CD1c-positive myeloid dendritic cell (primary cell): ENCODE measurements around the gene PPP1CC.
A peak's percentile ranks its signal among the peaks of the same experiment; 100 is the strongest.
"Not testable (repeated sequence)": the region's sequence is repeated elsewhere in the genome, so short reads cannot be mapped to it uniquely, and the experiment has no call there.

Experiments used
- DNase-seq: peaks from one replicate; pipeline ENCODE4 v3.0.0-alpha.2; 2016; ENCODE audit errors: extremely low spot score

PPP1CC gene

DNA sequence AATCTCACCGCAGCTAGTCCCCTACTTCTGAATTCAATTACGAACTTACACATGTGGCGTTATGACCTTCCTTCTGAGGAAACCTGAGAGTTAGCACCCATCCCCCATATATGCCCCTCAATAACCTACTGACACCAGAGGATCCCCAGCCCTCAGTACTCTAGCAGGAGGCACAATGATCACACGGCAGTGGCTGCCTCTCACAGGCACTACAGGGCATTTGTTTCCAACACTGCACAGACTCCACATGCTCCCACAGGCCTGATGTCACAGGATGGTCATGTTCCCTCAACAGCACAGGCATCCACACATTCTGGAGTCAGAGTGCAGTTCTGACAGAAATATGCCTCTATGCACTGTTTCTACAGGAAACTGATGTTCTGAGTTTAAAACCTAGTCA, 17.4 kb downstream of the PPP1CC start:
- DNase-seq, result no peak

DNA sequence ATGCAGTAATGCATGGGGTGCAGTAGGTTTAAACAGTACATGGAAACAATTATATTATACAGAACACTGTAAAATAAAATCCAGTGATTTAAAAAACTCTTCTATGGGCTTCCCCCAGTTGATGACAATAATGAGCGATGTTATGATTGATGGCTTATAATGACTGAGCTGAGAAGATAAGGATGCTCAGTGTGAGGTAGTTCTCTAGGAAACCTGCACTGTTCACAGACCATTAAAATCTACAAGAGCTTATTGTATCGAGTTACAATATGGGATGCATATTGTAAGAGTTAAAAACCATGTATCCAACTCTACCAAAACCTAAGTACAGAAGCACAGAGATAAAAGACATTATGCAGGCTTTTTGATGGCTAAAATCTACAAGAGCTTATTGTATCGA, 19.8 kb downstream of the PPP1CC start:
- not testable (repeated sequence) for DNase-seq

DNA sequence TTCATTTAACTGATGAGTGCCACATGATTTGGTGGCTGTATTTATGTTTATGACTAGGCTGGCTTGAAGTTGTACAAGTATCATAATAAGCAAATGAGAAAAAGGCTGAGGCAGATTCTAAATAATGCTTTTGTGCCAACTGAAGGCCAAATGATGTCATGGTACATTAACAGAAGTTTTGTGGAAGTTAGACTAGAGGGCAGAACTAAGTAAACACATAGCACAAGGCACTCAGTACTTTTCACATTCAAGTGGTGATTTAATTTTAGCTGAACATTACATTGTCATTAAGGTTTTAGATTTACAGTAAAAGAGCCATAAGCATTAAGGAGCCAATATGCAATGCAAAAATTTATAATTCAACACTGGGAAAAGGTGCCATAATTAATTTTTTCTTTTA, 21.1 kb downstream of the PPP1CC start:
- no peak for DNase-seq

DNA sequence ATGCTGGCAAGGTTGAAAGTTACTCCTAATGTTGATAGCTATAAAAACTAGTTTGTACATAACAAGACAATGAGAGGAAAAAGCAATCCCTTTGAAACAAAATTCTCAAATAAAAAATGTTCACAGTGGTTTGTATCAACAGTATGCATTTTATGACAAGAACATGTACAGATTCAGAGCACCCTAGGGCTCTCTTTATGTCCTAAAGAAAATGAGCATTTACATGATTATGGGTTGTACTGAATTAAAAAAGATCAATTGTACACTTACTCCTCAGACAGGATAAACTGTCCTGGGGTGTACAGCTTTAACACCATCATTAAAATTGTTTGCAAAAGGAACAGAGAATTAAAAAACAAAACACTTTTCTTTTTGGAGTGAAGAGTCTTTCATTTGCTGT, 22.2 kb downstream of the PPP1CC start:
- DNase-seq, result no peak

DNA sequence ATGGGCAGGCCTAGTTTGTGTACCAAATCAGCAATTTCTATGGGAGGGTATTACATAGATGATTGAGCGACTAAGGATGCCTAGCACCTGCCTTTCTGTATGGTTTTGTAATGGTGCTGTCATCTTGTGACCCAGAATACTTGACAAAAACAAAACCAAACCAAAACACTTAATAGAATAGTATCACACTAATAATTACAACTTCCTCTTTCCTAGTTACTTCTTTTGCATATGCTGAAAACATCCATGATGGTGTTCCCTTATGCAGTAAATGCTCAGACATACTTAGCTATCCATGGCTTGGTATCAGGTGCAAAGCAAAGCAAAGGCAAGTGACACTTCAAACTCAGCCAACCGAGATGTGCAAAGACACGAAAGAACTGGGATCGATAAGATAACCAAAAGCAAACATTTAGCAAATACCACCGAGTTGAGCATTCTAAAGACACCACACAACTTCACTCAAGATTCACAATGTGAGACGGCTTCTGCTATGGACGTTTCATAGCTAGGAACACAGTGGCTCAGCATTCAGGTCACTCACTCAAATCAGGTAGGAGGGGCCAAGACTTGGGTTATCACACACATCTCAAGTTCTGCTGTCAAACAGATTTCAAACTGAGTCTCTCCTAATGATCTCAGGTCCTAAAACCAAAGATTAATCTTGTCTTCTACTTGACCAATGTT, 24.3 kb downstream of the PPP1CC start:
- DNase-seq, result no peak

DNA sequence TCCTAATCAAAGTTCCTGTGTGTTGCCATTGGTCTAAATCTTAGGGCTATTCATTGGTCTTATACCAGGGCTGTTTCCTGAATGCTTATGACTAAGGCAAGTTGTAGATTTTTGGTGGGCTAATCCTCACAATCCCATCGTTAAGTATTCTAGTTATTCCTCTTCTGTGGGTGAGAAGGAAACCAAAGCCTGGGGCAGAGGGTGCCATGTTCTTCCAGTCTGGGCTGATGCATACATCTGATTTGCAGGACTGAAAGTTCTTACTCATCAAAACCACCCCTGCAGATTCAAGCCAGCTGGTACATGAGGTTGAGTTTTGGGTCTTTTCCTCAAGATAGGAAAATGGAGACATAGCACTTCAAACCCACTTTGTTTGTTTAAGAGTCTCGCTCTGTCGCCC, 25.7 kb downstream of the PPP1CC start:
- DNase-seq, result no peak

DNA sequence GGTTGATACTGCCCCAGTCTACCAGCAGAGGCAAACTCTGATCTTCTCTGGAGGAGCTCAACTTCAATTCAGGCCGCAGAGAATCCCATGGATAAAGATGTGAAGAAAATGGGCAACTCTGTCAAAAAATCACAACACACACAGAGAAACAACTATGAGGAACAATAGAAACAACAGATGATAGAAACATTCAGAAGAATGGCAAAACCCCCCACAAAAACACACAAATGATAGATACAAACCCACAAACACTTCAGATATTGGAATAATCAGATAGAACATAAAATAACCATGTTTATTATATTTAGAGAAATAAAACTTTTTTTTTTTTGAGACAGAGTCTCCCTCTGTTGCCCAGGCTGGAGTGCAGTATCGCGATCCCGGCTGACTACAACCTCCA, 33.8 kb downstream of the PPP1CC start:
- no peak for DNase-seq

DNA sequence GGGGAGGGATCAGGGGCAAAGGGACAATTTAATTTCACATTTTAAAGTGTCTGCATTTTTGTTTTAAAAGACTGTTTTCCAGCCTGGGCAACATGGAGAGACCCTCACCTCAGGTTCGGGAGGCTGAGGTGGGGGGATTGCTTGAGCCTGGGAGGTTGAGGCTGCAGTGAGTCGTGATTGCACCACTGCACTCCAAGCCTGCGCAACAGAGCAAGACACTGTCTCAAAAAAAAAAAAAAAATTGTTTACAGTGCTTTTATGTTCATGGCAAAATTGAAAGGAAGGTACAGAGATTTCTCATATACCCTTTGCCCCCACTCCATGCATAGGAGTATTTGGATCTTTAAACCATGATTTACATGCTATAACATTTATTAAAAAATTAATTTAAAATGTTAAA, 37.4 kb downstream of the PPP1CC start:
- DNase-seq, result no peak

DNA sequence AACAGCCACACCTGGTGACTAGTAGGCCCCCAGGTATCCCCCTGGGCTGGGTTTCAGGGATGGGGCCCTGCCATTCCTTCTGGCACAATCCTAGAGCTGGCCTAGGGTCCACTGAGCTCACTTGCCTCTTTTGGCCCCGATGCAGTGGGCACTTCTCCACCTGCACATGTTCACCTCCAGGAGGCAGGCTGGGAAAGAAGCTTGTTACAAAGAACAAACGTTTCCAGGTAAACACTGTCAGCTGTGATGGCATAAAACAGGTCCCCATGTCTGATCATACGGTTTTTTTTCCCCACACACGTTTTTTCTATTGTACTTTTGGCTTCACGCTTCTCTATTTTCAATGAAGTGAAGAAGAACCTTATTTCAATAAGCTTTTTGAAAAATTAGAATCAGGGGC, 37.9 kb downstream of the PPP1CC start:
- no peak for DNase-seq

DNA sequence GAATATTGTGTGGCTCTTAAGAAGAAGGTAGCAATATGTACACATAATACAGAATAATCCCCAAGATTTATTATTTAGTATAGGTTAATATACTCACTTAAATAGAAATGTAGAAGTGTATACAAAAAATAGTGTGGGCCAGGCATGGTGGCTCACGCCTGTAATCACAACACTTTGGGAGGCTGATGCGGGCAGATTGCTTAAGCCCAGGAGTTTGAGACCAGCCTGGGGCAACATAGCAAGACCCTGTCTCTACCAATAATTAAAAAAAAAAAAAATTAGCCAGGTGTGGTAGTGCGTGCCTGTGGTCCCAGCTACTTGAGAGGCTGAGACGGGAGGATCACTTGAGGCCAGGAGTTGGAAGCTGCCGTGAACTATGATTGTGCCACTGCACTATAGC, 38.5 kb downstream of the PPP1CC start:
- no peak for DNase-seq

DNA sequence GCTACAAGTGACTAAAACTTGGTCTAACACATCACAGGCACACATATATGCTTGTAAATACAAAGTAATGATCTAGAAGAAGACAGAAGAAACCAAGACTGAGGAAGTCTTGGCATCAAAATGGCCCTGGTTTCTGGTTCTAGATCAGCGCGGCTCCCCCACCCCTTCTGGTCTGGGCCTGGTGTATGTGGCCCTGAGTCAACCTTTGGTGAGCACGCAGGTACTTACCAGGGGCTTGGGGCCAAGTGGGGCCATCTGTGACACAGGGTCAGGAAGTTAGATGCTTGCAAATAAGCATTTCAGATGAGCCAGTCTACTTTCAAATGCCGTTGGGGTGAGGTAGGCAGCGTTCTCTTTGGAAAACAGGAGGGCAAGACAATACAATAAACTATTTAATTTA, 40.6 kb downstream of the PPP1CC start:
- DNase-seq, result no peak

DNA sequence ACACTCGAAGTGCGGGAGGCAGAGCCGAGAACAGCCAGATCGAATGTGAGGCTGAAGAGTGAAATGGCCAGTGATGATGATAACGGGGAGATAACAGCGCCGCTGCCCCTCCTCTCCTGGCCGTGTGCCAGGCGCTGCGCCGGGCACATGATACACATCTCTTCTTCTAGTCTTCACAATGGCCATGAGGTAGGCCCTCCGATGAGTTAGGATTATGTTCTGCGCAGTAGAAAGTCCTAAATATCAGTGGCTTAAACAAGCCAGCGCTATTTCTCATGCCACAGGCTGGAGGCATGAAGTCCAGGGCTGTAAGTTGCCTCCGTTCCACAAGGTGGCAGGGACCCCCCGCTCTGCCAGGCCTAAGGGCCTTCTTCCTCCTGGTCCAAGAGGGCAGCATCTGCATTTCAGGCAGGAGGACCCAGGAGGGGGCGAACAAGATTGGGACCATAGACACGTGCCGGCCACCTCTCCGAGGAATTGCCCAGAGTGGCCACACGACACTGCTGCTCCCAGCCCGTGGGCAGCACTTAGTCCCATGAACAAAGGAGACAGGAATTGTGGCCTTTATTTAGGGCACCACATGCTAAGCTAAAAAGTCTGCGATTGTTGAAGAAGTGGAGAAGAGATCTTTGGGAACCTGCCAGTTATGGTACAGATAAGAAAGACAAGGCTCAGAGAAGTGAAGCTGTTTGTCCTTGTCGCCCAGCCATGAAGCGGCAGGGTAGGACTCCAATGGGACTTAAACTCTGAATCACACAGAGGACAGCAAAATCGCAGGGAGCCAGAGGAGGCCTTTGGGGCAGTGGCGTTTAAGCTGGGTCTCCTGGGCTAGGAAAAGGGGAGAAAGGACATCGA, 42.9 kb downstream of the PPP1CC start:
- no peak for DNase-seq

DNA sequence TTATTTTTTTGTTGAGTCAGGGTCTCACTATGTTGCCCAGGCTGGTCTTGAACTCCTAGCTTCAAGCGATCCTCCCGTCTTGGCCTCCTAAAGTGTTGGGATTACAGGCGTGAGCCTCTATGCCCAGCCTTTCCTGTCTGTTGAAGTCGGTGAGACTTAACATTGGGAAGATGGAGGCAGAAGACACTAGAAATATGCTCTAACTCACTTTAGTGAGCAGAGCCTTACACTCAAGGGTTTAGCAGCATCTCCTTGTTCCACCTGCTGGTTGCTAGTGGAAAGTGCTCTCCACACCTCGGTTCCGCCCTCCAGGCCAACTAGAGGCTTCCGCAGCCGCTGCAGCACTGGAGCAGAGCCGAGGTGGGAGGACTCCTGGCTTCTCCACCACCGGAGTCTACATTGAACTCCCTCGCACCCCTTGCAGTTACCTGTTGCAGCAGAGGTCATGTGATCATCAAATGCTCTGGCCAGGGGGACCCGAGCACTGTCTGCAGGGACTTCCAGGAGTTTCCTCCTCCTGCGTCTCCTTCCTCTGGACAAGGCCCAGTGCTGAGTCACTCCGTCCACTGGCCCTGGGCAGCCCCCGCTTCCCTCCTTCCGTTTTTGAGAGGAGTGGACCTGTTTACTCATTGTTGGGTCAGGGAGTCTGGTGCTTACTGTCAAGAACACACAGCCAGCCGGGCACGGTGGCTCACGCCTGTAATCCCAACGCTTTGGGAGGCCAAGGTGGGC, 44.4 kb downstream of the PPP1CC start:
- DNase-seq, result peak; percentile 89

DNA sequence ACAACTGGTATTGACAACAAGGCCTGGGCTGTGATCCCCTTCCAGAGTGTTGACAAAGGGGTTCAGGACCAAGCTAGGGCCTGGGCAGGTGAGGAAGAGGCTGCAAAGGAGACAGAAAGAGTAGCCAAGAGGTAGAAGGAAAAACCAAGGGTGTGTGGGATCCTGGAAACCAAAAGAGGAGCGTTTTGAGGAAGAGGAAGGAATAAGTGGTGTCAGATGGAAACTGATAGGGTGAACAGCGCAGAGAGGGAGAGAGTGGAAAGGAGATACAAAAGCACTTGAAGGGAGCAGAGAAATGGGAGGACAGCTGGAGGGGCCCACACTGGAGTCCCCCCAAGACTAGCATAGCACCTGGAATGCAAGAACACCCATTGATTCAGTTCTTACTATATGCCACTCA, 45.5 kb downstream of the PPP1CC start:
- peak; percentile 44 for DNase-seq

DNA sequence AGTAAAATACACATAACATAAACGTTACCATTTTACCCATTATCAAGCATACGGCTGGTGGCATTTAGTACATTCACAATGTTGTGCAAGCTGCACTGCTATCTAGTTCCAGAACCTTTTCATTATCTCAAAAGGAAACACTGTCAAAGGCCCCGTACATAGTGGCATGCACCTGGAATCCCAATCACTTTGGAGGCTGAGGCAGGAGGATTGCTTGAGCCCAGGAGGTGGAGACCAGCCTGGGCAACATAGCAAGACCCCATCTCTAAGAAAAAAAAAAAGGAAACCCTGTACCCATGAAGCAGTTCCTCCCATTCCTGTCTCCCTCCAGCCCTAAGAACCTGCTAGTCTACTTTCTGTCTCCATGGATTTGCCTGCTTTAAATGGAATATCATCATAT, 46.4 kb downstream of the PPP1CC start:
- no peak for DNase-seq

DNA sequence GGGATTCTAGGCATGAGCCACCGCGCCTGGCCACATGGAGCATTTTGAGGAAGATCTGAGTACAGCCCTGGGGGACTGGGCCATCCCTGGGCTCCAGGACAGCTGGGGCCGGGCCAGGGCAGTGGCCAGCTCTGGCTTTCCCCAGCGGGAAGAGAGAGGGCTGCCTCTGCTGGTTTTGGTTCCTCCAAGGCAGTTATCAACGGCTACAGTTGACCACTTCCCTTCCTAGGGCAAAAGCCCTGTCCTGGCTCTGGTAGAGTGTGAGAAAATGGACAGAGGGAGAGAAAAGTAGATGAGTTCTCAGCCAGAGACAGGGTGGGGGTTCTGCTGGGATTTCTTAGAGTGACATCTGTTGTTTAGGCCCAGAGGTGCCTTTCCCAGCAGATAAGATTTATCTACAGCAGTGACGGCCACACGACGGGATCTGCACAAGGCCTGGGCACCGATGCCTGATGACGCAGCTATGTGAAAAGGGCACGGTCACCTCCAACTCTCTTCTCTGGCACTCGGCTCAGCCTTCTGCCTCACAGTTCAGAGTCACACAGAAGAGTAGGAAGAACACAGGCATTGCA, 48.3 kb downstream of the PPP1CC start:
- DNase-seq, result peak; percentile 92

DNA sequence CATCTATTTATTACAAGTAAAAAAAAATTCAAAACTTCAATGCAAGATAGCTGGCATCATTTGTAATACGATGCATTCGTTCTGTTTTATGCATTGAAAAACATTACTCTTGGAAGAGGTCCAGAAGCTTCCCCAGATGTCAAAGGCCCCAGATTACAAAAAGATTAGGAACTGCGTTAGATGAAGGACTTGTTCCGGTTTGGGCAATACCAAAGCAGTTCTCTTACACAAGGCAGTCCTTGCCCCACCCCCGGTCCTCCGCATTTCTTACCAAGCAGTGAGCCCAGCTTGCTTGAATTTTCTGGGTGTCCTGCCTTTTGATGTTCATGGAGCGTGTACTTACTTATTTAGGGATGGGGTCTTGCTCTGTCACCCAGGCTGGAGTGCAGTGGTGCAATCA, 49.0 kb downstream of the PPP1CC start:
- peak; percentile 88 for DNase-seq

DNA sequence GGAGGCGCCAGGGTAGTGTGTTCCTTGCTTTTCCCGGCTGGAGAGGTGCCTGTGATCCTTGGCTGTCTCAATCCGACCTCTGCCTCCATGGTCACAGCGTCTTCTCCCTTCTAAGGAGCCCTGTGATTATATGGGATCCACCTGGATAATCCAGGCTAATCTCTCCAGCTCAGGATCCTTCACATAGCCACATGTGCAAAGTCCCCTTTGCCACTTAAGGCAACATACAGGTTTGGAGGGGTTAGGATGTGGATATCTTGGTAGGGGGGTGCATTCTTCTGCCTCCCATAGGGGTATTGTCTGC, 52.6 kb downstream of the PPP1CC start:
- DNase-seq, result no peak

DNA sequence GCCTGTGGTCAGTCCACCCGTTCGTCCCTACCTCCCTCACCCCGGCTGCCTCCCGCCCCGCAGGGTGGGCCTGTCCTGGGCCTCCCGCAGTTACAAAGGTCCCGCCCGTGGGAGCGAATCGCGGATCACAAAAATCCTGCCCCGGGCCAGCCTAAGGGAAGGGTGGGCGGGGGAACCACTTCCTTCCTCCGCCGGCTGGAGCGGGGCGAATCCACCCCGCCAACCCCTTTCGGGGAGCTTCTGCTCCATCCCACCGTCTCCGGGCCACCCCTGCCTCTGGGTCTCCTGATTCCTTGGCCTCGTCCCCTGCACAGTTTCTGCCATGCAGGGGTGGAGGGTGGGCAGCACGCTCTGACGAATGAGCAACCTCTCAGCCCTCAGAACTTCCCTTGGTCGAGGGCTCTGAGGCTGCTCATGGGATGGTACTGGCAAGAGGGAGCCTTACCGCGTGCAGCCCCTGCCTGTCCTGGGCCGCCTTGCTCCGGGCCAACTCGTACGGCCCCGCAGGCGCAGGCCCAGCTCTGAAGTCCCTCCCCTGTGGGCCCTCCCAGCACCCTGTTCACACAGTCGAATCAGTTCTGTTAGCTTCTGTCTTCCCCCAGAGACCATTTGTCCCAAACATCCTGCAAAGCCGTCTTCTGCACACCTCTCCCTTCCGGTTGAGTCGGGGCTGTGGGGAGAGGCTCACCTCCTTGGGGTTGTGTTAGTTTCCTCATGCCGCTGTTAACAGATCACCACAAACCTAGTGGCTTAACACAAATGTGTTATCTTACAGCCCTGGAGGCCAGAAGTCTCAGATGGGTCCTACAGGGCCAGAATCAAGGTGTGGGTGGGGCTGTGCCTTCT, 53.2 kb downstream of the PPP1CC start:
- DNase-seq, result peak; percentile 87

DNA sequence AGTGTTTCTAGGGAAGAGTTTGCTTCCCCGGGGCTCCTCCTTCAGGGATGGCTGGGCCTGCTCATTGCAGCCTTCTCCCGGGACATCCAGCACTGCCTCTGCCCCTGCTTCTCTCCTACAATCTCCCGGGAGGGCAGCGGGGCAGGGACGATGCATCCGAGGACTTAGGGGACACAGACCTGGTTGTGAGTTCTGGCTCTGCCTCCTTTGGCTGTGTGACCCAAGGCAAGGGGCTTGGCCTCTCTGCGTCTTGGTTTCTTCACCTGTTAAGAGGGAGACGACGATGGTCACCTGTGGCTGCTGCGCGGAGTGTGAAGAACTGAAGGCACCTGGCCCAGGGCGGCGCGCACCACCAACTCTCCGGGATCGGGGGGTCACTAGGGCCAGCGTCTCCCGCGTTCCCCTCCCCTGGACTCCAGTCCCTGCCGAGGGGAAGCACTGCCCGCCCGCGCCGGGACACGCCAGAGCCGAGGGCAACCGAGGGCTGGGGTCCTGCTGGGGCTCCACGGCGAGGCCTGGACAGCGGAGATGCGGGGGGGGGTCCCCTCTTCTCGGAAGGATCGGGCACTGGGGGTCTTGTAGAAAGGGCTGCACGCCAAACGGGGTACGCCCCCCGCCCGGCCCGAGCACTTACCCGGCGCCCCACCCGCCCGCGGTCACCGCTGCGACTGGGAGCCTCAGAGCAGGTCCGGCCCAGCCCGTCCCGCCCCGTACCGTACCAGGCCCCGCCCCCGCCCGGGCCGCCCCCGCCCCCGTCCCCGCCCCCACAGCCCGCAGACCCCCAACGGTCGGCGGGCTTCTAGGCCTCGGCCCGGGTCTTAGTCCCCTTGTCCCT, 54.0 kb downstream of the PPP1CC start, which contains the start of gene HVCN1:
Gene HVCN1 (minus strand): TSS at position 670 of the 835 bp plus-strand sequence. CDS start 5,870 bp downstream, outside the sequence.
- DNase-seq, result peak; percentile 32
